Neuronal stem cell (in vitro differentiated cells): Measurements from ENCODE around the gene OR10H4.
A peak's percentile ranks its signal among the peaks of the same experiment; 100 is the strongest.
"Not testable (repeated sequence)": the region's sequence is repeated elsewhere in the genome, so short reads cannot be mapped to it uniquely, and the experiment has no call there.

Source experiments
- DNase-seq: peaks from one replicate; pipeline ENCODE4 v3.0.0-alpha.2; 2013; ENCODE audit warnings: low spot score
- H2AFZ ChIP-seq: one replicate; pipeline ENCODE4 v1.6.1; 2013; ENCODE audit warnings: mild to moderate bottlenecking, low read length, inconsistent platforms
- H2AK5ac ChIP-seq: 2 replicates; pipeline ENCODE4 v1.6.1; 2013; ENCODE audit warnings: low read depth, mild to moderate bottlenecking, inconsistent platforms, low read length, moderate library complexity, mixed read lengths
- H2BK120ac ChIP-seq: 2 replicates; pipeline ENCODE4 v1.6.1; 2013; ENCODE audit warnings: low read depth, mild to moderate bottlenecking, inconsistent platforms, low read length, moderate library complexity, mixed read lengths
- H2BK12ac ChIP-seq: one replicate; pipeline ENCODE4 v1.6.1; 2013; ENCODE audit warnings: low read length, inconsistent platforms
- H2BK15ac ChIP-seq: 2 replicates; pipeline ENCODE4 v1.6.1; 2013; ENCODE audit warnings: mild to moderate bottlenecking, low read length, inconsistent platforms, mixed read lengths
- H2BK5ac ChIP-seq: one replicate; pipeline ENCODE4 v1.6.1; 2013; ENCODE audit warnings: inconsistent platforms, mild to moderate bottlenecking, low read length, moderate library complexity
- H3K14ac ChIP-seq: one replicate; pipeline ENCODE4 v1.6.1; 2013; ENCODE audit warnings: low read length, inconsistent platforms
- H3K18ac ChIP-seq: 2 replicates; pipeline ENCODE4 v1.6.1; 2013; ENCODE audit warnings: low read length, inconsistent platforms
- H3K23ac ChIP-seq: 2 replicates; pipeline ENCODE4 v1.6.1; 2013; ENCODE audit warnings: low read depth, mild to moderate bottlenecking, mixed read lengths, low read length, inconsistent platforms; ENCODE audit not compliant: poor library complexity
- H3K27ac ChIP-seq: replicated peaks from 3 replicates; pipeline ENCODE4 v1.5.1; 2013; ENCODE audit warnings: low read length, inconsistent platforms
- H3K27me3 ChIP-seq, 3 experiments: 2 replicates each; pipeline ENCODE4 v1.6.1; 2013; ENCODE audit warnings: low read length in 3 of 3, mild to moderate bottlenecking in 2 of 3, inconsistent platforms in 1 of 3, low read depth in 1 of 3, mixed read lengths in 1 of 3, moderate library complexity in 1 of 3; ENCODE audit not compliant: control insufficient read depth in 3 of 3, insufficient read depth in 3 of 3
- H3K36me3 ChIP-seq, 2 donors: replicated peaks in 1 of 2; 2 replicates each; pipeline ENCODE4 v1.6.1; 2013; ENCODE audit warnings: low read length in 2 of 2; ENCODE audit not compliant: control insufficient read depth in 2 of 2, insufficient read depth in 2 of 2
- H3K4ac ChIP-seq: 2 replicates; pipeline ENCODE4 v1.6.1; 2013; ENCODE audit warnings: inconsistent platforms, mild to moderate bottlenecking, low read length, moderate library complexity
- H3K4me1 ChIP-seq, 2 donors: 1 replicate in 1 of 2; 2 replicates in 1 of 2; pipeline ENCODE4 v1.6.1; 2013; ENCODE audit warnings: low read length in 2 of 2, low read depth in 1 of 2; ENCODE audit not compliant: control insufficient read depth in 2 of 2, insufficient read depth in 1 of 2
- H3K4me2 ChIP-seq: one replicate; pipeline ENCODE4 v1.6.1; 2013; ENCODE audit warnings: mild to moderate bottlenecking, low read length, inconsistent platforms; ENCODE audit not compliant: insufficient read depth, poor library complexity, severe bottlenecking
- H3K4me3 ChIP-seq, 2 donors: 2 replicates each; pipeline ENCODE4 v1.5.1; 2013; ENCODE audit warnings: low read length in 2 of 2, mild to moderate bottlenecking in 2 of 2, inconsistent platforms in 1 of 2, moderate library complexity in 1 of 2
- H3K79me1 ChIP-seq: one replicate; pipeline ENCODE4 v1.6.1; 2013; ENCODE audit warnings: low read depth, mild to moderate bottlenecking, inconsistent platforms, low read length, moderate library complexity
- H3K9ac ChIP-seq: one replicate; pipeline ENCODE4 v1.6.1; 2013; ENCODE audit warnings: mild to moderate bottlenecking, low read depth, low read length, inconsistent platforms; ENCODE audit not compliant: poor library complexity
- H3K9me3 ChIP-seq, 2 donors: replicated peaks in 1 of 2; 2 replicates each; pipeline versions ENCODE3 to v1.6.1; 2013; ENCODE audit warnings: low read length in 2 of 2, mild to moderate bottlenecking in 2 of 2, inconsistent platforms in 1 of 2, low read depth in 1 of 2, mixed read lengths in 1 of 2, moderate library complexity in 1 of 2; ENCODE audit not compliant: control insufficient read depth in 2 of 2, insufficient read depth in 1 of 2
- H4K8ac ChIP-seq: one replicate; pipeline ENCODE4 v1.6.1; 2013; ENCODE audit warnings: low read depth, mild to moderate bottlenecking, inconsistent platforms, low read length, moderate library complexity
- H4K91ac ChIP-seq: one replicate; pipeline ENCODE4 v1.6.1; 2013; ENCODE audit warnings: low read length, low read depth, mild to moderate bottlenecking, inconsistent platforms; ENCODE audit not compliant: poor library complexity
- WGBS, 2 donors: extraction: QIAGEN DNeasy Blood & Tissue Kit; methylation state at CpG; one replicate each; pipeline ENCODE4 v1.1.7; 2013; ENCODE audit warnings: missing lambda C conversion rate in 2 of 2, mixed read lengths in 1 of 2; ENCODE audit not compliant: insufficient read length in 2 of 2, insufficient replicate concordance in 1 of 2; ENCODE audit errors: extremely low coverage in 2 of 2; 5-methylcytosine and 5-hydroxymethylcytosine counted together

Gene OR10H4

GRCh38 chr19:15933761-15934331 is 15.0 kb upstream of the OR10H4 start:
- not testable (repeated sequence) for H2BK12ac ChIP-seq, H3K4ac ChIP-seq, H3K4me3 ChIP-seq, H3K4me2 ChIP-seq, H2BK5ac ChIP-seq, H2BK15ac ChIP-seq, H2BK120ac ChIP-seq, H4K91ac ChIP-seq, H2AK5ac ChIP-seq, H3K36me3 ChIP-seq, H3K79me1 ChIP-seq, H4K8ac ChIP-seq, DNase-seq, H2AFZ ChIP-seq, H3K27ac ChIP-seq, H3K4me1 ChIP-seq, H3K14ac ChIP-seq, H3K9ac ChIP-seq, H3K18ac ChIP-seq
- H3K23ac ChIP-seq, result peak overlapping the region; percentile 2
- no CpG with 5 or more reads among the region's 12 CpGs for WGBS, 2 donors
- H3K9me3 ChIP-seq, result peaks cover 3 to 35% of the 10 kb centered on the region in 2 donors
- H3K27me3 ChIP-seq, result peaks cover 0 to 14% (median 0%) of the 10 kb centered on the region in 3 experiments

GRCh38 chr19:15934332-15935078 is 14.3 kb upstream of the OR10H4 start, which contains the start of gene CYP4F11:
TSS of gene CYP4F11 (minus strand) at chr19:15934529. CDS start at chr19:15934408, 121 bp downstream.
- no peak for DNase-seq
- Histone ChIP-seq H3K9me3 (peaks cover 3 to 31% of the 10 kb centered on the region in 2 donors), H3K4me3 (peak within 1 kb of the TSS in 1 of 2 donors; percentile 34), H3K9ac (no peak within 1 kb of the TSS), H3K14ac (no peak within 1 kb of the TSS), H3K27me3 (peaks cover 0 to 14% (median 0%) of the 10 kb centered on the region in 3 experiments), H4K8ac (no peak within 1 kb of the TSS), H2BK15ac (no peak within 1 kb of the TSS), H2BK120ac (no peak within 1 kb of the TSS), H2AFZ (no peak within 1 kb of the TSS), H3K36me3 (no peaks in the 10 kb centered on the region), H3K4me1 (no peaks in the 10 kb centered on the region), H2AK5ac (no peak within 1 kb of the TSS), H3K23ac (peak within 1 kb of the TSS; percentile 2), H3K79me1 (no peaks in the 10 kb centered on the region), H3K18ac (no peak within 1 kb of the TSS), H3K4ac (no peak within 1 kb of the TSS), H3K27ac (no peak within 1 kb of the TSS), H4K91ac (no peak within 1 kb of the TSS), H2BK12ac (no peak within 1 kb of the TSS), H3K4me2 (no peak within 1 kb of the TSS), H2BK5ac (no peak within 1 kb of the TSS)
- WGBS, 2 donors, result no CpG with 5 or more reads among the region's 10 CpGs

GRCh38 chr19:15935167-15935702 is 13.6 kb upstream of the OR10H4 start:
- no peak overlapping the region for H2BK12ac ChIP-seq
- no peak overlapping the region for H3K9ac ChIP-seq
- no peaks in the 10 kb centered on the region for H3K79me1 ChIP-seq
- H3K4ac ChIP-seq, result no peak overlapping the region
- no peak overlapping the region for H2AFZ ChIP-seq
- no peak overlapping the region for H2BK120ac ChIP-seq
- H3K27me3 ChIP-seq, result peaks cover 0 to 14% (median 0%) of the 10 kb centered on the region in 3 experiments
- H4K91ac ChIP-seq, result no peak overlapping the region
- no peak overlapping the region for H2BK15ac ChIP-seq
- no peak overlapping the region for H2AK5ac ChIP-seq
- H3K4me1 ChIP-seq, result no peaks in the 10 kb centered on the region
- peaks cover 3 to 35% of the 10 kb centered on the region in 2 donors for H3K9me3 ChIP-seq
- no peaks in the 10 kb centered on the region for H3K36me3 ChIP-seq
- H3K4me2 ChIP-seq, result no peak overlapping the region
- H3K27ac ChIP-seq, result no peak overlapping the region
- DNase-seq, result no peak
- H4K8ac ChIP-seq, result no peak overlapping the region
- no CpG with 5 or more reads among the region's 3 CpGs for WGBS, 2 donors
- no peak overlapping the region for H2BK5ac ChIP-seq
- H3K18ac ChIP-seq, result no peak overlapping the region
- H3K14ac ChIP-seq, result no peak overlapping the region
- H3K23ac ChIP-seq, result no peak overlapping the region
- no peak overlapping the region for H3K4me3 ChIP-seq

GRCh38 chr19:15936173-15936572 is 12.6 kb upstream of the OR10H4 start:
- Histone ChIP-seq H3K14ac (no peak overlapping the region), H4K91ac (no peak overlapping the region), H3K9me3 (peaks cover 3 to 35% of the 10 kb centered on the region in 2 donors), H3K4me3 (no peak overlapping the region), H3K9ac (no peak overlapping the region), H3K36me3 (no peaks in the 10 kb centered on the region), H3K4me1 (no peaks in the 10 kb centered on the region), H3K23ac (no peak overlapping the region), H2BK5ac (no peak overlapping the region), H4K8ac (no peak overlapping the region), H3K4ac (no peak overlapping the region), H2BK15ac (no peak overlapping the region), H2BK12ac (no peak overlapping the region), H2BK120ac (no peak overlapping the region), H3K27me3 (peaks cover 0 to 14% (median 0%) of the 10 kb centered on the region in 3 experiments), H3K27ac (no peak overlapping the region), H3K79me1 (no peaks in the 10 kb centered on the region), H2AFZ (no peak overlapping the region), H2AK5ac (no peak overlapping the region), H3K4me2 (no peak overlapping the region), H3K18ac (no peak overlapping the region)
- WGBS, 2 donors, result no CpG with 5 or more reads among the region's 3 CpGs
- DNase-seq, result no peak
